ENCODE results near the gene VCX3B.
"Not testable (repeated sequence)": the region's sequence is repeated elsewhere in the genome, so short reads cannot be mapped to it uniquely, and the experiment has no call there.

The VCX3B gene

DNA sequence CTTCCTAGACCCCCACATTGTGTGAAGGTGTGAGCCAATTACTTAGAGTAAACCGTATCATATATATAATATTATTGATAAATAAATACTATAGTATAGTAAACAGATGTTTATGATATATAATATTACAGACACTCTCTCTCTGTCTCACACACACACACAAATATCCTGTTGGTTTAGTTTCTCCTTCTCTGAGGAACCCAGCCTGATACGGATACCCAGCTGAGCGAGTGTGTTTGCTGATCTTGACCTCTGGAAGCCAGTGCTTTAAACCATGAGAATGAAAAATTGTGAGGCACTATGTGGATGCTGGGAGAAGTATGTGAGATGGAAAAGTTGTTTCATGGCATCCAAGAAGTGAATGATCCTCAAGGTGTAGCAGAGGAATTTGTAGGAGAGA, at the start of gene VCX3B:
TSS of gene VCX3B (plus strand) at position 301 of the 400 bp plus-strand sequence. CDS start 621 bp downstream, outside the sequence.
- DNase-seq (ENCODE audit: low spot score) = not testable (repeated sequence)

- no peak for DNase-seq (ENCODE audit: low spot score)
These were observed 46.3 kb upstream of the VCX3B start for GRCh38 chrX:8418301-8418700.

DNA sequence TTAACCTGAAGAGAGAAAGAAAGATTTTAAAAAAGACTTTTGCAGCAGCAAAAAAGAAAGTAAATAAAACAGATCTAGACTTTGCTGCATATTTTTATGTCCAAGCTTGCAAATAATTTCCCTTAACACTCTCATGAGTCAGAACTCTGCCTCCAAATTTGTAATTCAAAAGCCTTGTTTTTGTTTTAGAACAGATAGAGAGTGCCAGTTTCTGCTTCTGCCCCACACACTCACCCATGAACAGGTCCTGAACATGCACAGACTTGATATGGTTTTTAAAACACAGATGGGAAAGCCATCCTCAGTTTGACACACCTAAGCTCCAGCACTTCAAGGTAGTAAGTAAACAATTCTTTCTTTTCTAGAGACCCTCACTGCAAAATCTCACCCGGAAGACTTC, 39.7 kb upstream of the VCX3B start:
- no peak for DNase-seq (ENCODE audit: low spot score)

GRCh38 chrX:8429692-8430249, 34.9 kb upstream of the VCX3B start:
- no peak for DNase-seq (ENCODE audit: low spot score)

GRCh38 chrX:8430444-8430843, 34.2 kb upstream of the VCX3B start:
- DNase-seq (ENCODE audit: low spot score) = no peak

DNA sequence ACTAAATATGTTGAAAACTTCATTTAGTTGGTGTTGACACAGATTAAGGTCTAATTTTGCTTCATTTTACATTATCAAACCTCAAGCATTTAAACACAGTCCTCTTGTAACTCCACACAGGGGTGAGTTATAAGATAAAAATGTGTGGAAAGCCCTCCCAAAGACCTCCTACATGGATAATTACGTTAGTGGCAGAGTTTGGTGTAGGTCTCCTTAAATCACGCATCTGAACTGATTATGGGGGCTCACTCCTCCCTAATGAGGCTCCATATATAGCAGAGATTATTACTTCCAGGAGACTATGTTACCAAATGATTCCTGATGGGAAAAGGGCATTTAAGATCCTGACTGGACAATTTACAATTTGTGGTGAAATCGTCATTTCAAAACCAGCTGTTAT, 32.2 kb upstream of the VCX3B start:
- DNase-seq (ENCODE audit: low spot score) = no peak

- no peak for DNase-seq (ENCODE audit: low spot score)
These were observed 31.2 kb upstream of the VCX3B start for GRCh38 chrX:8433109-8434062.

GRCh38 chrX:8447368-8447767, 17.3 kb upstream of the VCX3B start:
- no peak for DNase-seq (ENCODE audit: low spot score)

GRCh38 chrX:8452343-8452742, 12.3 kb upstream of the VCX3B start:
- not testable (repeated sequence) for DNase-seq (ENCODE audit: low spot score)

DNA sequence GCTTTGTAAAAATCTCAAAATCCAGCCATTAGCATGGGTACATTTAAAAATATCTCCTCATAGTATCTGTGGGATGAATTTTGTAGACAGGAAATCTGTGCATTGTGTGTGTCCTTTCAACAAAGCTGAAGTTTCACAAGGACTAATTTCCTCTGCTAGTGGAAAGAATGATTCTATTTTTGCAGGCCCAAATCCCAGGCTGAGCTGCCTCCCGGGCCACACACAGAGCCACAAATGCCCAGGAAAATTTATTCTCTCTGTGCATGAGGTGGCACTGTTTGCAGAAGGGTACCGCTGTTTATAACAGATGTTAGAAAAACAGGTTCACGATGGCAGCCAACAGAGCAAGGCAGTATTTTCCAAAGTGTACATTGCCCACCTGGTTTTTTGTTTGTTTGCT, 11.0 kb upstream of the VCX3B start:
- no peak for DNase-seq (ENCODE audit: low spot score)

GRCh38 chrX:8455557-8455956, 9.1 kb upstream of the VCX3B start:
- DNase-seq (ENCODE audit: low spot score) = no peak

DNA sequence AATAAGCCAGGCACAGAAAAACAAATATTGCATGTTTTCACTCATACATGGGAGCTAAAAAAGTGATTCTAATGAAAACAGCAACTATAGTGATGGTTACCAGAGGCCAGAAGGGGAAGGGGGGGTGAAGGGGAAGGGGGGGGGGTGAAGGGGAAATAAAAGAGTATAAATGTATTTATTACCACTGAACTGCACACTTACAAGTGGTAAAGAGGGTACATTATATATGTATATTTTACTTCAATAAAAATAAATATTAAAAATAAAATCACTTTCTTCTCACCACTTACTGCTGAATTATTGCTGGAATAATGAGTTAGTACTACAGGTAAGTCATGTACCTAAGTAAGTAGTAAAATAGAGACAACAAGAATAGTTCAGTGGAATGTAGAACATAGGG, 2.1 kb upstream of the VCX3B start:
- DNase-seq (ENCODE audit: low spot score) = no peak

DNA sequence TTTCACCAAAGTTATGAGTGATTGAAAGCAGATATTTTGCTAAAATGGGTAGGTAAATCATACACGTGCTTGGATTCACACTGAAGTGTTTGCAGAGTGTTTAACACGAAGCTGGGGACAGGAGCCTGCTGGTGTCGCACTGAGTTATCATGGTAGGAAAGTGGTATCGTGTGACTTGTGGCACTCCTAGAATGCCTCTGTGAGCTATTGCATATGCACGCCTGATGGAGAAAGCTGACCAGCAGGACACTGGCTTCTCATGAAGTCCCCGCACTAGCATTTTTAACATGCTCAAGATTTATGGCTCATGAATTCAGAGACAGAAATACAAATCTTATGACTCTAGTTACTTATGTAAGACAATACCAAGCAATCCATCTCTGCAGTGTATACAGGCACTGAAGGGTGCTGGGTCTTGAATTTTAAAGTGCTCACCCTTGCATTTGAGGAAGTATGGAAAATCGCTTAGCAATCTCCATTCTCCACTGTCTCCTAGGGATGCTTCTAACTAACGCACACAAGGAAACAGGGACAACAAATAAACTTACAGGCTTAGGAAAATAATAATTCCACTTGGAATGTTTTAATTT, 19.8 kb downstream of the VCX3B start:
- no peak for DNase-seq (ENCODE audit: low spot score)

GRCh38 chrX:8495036-8495435, 30.4 kb downstream of the VCX3B start:
- not testable (repeated sequence) for DNase-seq (ENCODE audit: low spot score)

GRCh38 chrX:8500203-8500602, 35.6 kb downstream of the VCX3B start:
- DNase-seq (ENCODE audit: low spot score) = no peak

- DNase-seq (ENCODE audit: low spot score) = not testable (repeated sequence)
These were observed 37.5 kb downstream of the VCX3B start for GRCh38 chrX:8502101-8502500.

DNA sequence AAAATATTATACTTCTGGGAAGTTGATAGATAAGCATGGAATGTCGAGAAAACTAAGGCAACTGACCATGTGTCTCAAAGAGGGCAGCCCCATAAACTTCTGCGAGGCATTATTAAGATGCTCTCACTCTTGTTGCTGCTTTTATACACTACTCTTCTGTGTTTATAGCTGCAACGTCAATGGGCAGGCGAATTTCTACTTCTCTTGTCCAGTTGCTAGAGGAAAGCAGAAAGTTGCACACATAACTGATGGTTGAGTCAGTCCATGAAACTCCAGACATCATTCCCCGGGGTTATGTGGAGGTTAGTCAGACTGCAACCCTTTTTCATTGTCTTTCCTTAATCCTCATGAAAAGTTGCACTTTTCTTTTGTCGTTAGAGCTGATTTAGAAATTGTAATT, 39.8 kb downstream of the VCX3B start:
- no peak for DNase-seq (ENCODE audit: low spot score)

Measured in D341Med (cell line).